ENCODE results near the gene DBF4B.

DBF4B gene

GRCh38 chr17:44770166-44770925, 61.9 kb downstream of the DBF4B start:
- no CpG with 5 or more reads among the region's 11 CpGs for WGBS (ENCODE audit: insufficient coverage, insufficient read length)
- peaks cover 4% of the 10 kb centered on the region; the same call in 1 of the 2 replicates for H3K4me1 ChIP-seq (ENCODE audit: control insufficient read depth, insufficient read depth, low read length)
- no peak for DNase-seq (ENCODE audit: low read depth, low spot score)
- no peak overlapping the region for H3K4me3 ChIP-seq (ENCODE audit: low read length)
- H3K27me3 ChIP-seq (ENCODE audit: control insufficient read depth, insufficient read depth, low read length), result no peaks in the 10 kb centered on the region
- no peaks in the 10 kb centered on the region for H3K9me3 ChIP-seq (ENCODE audit: control insufficient read depth, insufficient read depth, low read length)
- no peaks in the 10 kb centered on the region for H3K36me3 ChIP-seq (ENCODE audit: control insufficient read depth, insufficient read depth, low read length)
- no peak overlapping the region for H3K27ac ChIP-seq (ENCODE audit: low read length)

- H3K27me3 ChIP-seq (ENCODE audit: control insufficient read depth, insufficient read depth, low read length), result peaks cover 4% of the 10 kb centered on the region; the same call in 1 of the 2 replicates
- no peaks in the 10 kb centered on the region for H3K9me3 ChIP-seq (ENCODE audit: control insufficient read depth, insufficient read depth, low read length)
- no peaks in the 10 kb centered on the region for H3K36me3 ChIP-seq (ENCODE audit: control insufficient read depth, insufficient read depth, low read length)
- DNase-seq (ENCODE audit: low read depth, low spot score), result no peak
- H3K4me3 ChIP-seq (ENCODE audit: low read length), result no peak overlapping the region
- H3K27ac ChIP-seq (ENCODE audit: low read length), result no peak overlapping the region
- WGBS (ENCODE audit: insufficient coverage, insufficient read length), result no CpG with 5 or more reads among the region's 21 CpGs
- peaks cover 2% of the 10 kb centered on the region; the same call in 1 of the 2 replicates for H3K4me1 ChIP-seq (ENCODE audit: control insufficient read depth, insufficient read depth, low read length)
Observed at GRCh38 chr17:44772308-44773045, 64.0 kb downstream of the DBF4B start.

- no peaks in the 10 kb centered on the region for H3K4me1 ChIP-seq (ENCODE audit: control insufficient read depth, insufficient read depth, low read length)
- H3K9me3 ChIP-seq (ENCODE audit: control insufficient read depth, insufficient read depth, low read length), result no peaks in the 10 kb centered on the region
- no peaks in the 10 kb centered on the region for H3K36me3 ChIP-seq (ENCODE audit: control insufficient read depth, insufficient read depth, low read length)
- WGBS (ENCODE audit: insufficient coverage, insufficient read length), result no CpG with 5 or more reads among the region's 6 CpGs
- H3K27ac ChIP-seq (ENCODE audit: low read length), result no peak overlapping the region
- H3K27me3 ChIP-seq (ENCODE audit: control insufficient read depth, insufficient read depth, low read length), result peaks cover 4% of the 10 kb centered on the region; the same call in 1 of the 2 replicates
- DNase-seq (ENCODE audit: low read depth, low spot score), result no peak
- no peak overlapping the region for H3K4me3 ChIP-seq (ENCODE audit: low read length)
Observed at GRCh38 chr17:44773140-44773539, 64.7 kb downstream of the DBF4B start.

GRCh38 chr17:44774271-44775135, 66.0 kb downstream of the DBF4B start:
- peaks cover 4% of the 10 kb centered on the region; the same call in 1 of the 2 replicates for H3K27me3 ChIP-seq (ENCODE audit: control insufficient read depth, insufficient read depth, low read length)
- H3K4me3 ChIP-seq (ENCODE audit: low read length), result peak overlapping the region; percentile 31; the same call in 1 of the 2 replicates
- peaks cover under 1% of the 10 kb centered on the region; the same call in 1 of the 2 replicates for H3K4me1 ChIP-seq (ENCODE audit: control insufficient read depth, insufficient read depth, low read length)
- peak; percentile 74 for DNase-seq (ENCODE audit: low read depth, low spot score)
- H3K27ac ChIP-seq (ENCODE audit: low read length), result no peak overlapping the region
- H3K36me3 ChIP-seq (ENCODE audit: control insufficient read depth, insufficient read depth, low read length), result no peaks in the 10 kb centered on the region
- no peaks in the 10 kb centered on the region for H3K9me3 ChIP-seq (ENCODE audit: control insufficient read depth, insufficient read depth, low read length)
- no CpG with 5 or more reads among the region's 42 CpGs for WGBS (ENCODE audit: insufficient coverage, insufficient read length)

- Histone ChIP-seq H3K4me1 (ENCODE audit: control insufficient read depth, insufficient read depth, low read length) (peaks cover 5% of the 10 kb centered on the region), H3K9me3 (ENCODE audit: control insufficient read depth, insufficient read depth, low read length) (no peaks in the 10 kb centered on the region), H3K27ac (ENCODE audit: low read length) (no peak overlapping the region), H3K36me3 (ENCODE audit: control insufficient read depth, insufficient read depth, low read length) (no peaks in the 10 kb centered on the region), H3K4me3 (ENCODE audit: low read length) (peak overlapping the region; percentile 31; the same call in 1 of the 2 replicates), H3K27me3 (ENCODE audit: control insufficient read depth, insufficient read depth, low read length) (peaks cover 4% of the 10 kb centered on the region; the same call in 1 of the 2 replicates)
- WGBS (ENCODE audit: insufficient coverage, insufficient read length), result no CpG with 5 or more reads among the region's 50 CpGs
- peak; percentile 98 for DNase-seq (ENCODE audit: low read depth, low spot score)
Observed at GRCh38 chr17:44775136-44775837, 66.8 kb downstream of the DBF4B start.

- peaks cover 5% of the 10 kb centered on the region for H3K4me1 ChIP-seq (ENCODE audit: control insufficient read depth, insufficient read depth, low read length)
- no peaks in the 10 kb centered on the region for H3K36me3 ChIP-seq (ENCODE audit: control insufficient read depth, insufficient read depth, low read length)
- H3K27me3 ChIP-seq (ENCODE audit: control insufficient read depth, insufficient read depth, low read length), result peaks cover 4% of the 10 kb centered on the region; the same call in 1 of the 2 replicates
- no CpG with 5 or more reads among the region's 43 CpGs for WGBS (ENCODE audit: insufficient coverage, insufficient read length)
- H3K9me3 ChIP-seq (ENCODE audit: control insufficient read depth, insufficient read depth, low read length), result no peaks in the 10 kb centered on the region
- no peak for DNase-seq (ENCODE audit: low read depth, low spot score)
- H3K4me3 ChIP-seq (ENCODE audit: low read length), result peak overlapping the region; percentile 45
- no peak overlapping the region for H3K27ac ChIP-seq (ENCODE audit: low read length)
Observed at GRCh38 chr17:44775838-44776621, 67.6 kb downstream of the DBF4B start.

GRCh38 chr17:44776628-44777393, 68.3 kb downstream of the DBF4B start:
- H3K4me3 ChIP-seq (ENCODE audit: low read length), result no peak overlapping the region
- H3K9me3 ChIP-seq (ENCODE audit: control insufficient read depth, insufficient read depth, low read length), result no peaks in the 10 kb centered on the region
- no peak for DNase-seq (ENCODE audit: low read depth, low spot score)
- H3K27me3 ChIP-seq (ENCODE audit: control insufficient read depth, insufficient read depth, low read length), result peaks cover 4% of the 10 kb centered on the region; the same call in 1 of the 2 replicates
- WGBS (ENCODE audit: insufficient coverage, insufficient read length), result no CpG with 5 or more reads among the region's 19 CpGs
- H3K4me1 ChIP-seq (ENCODE audit: control insufficient read depth, insufficient read depth, low read length), result peaks cover 9% of the 10 kb centered on the region
- no peak overlapping the region for H3K27ac ChIP-seq (ENCODE audit: low read length)
- no peaks in the 10 kb centered on the region for H3K36me3 ChIP-seq (ENCODE audit: control insufficient read depth, insufficient read depth, low read length)

- no CpG with 5 or more reads among the region's 20 CpGs for WGBS (ENCODE audit: insufficient coverage, insufficient read length)
- Histone ChIP-seq H3K4me3 (ENCODE audit: low read length) (no peak overlapping the region), H3K27ac (ENCODE audit: low read length) (no peak overlapping the region), H3K27me3 (ENCODE audit: control insufficient read depth, insufficient read depth, low read length) (peaks cover 4% of the 10 kb centered on the region; the same call in 1 of the 2 replicates), H3K9me3 (ENCODE audit: control insufficient read depth, insufficient read depth, low read length) (no peaks in the 10 kb centered on the region), H3K36me3 (ENCODE audit: control insufficient read depth, insufficient read depth, low read length) (no peaks in the 10 kb centered on the region), H3K4me1 (ENCODE audit: control insufficient read depth, insufficient read depth, low read length) (peaks cover 9% of the 10 kb centered on the region)
- DNase-seq (ENCODE audit: low read depth, low spot score), result no peak
Observed at GRCh38 chr17:44777394-44778348, 69.2 kb downstream of the DBF4B start.
